ENCODE results near the gene OPCML.

OPCML gene

DNA sequence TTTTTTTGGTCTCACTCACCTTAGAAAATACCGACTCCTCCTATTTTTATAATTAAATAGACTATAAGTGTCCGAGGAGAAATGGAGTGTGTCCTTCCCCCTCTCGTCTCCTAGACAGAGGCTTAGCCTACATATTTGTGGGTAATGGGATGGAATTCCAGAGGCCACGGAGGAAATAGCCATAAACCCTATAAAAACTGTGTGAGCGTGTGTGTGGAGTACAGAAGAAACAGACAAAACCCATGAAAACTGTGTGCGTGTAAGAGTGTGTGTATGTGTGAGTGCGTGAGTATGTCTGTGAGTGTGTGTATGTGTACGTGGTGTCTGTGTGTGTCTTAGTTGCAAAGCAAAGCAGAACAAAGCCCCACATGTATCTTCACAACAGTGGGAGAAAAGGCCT lies 883.5 kb downstream of the OPCML start:
- Mint-ChIP-seq H3K27ac (no peak overlapping the region), H3K4me1 (ENCODE audit: low read depth) (no peaks in the 10 kb centered on the region), H3K27me3 (ENCODE audit: low read depth) (no peaks in the 10 kb centered on the region), H3K9me3 (no peaks in the 10 kb centered on the region), H3K36me3 (ENCODE audit: low read depth) (no peaks in the 10 kb centered on the region), H3K4me3 (no peak overlapping the region)
- DNase-seq (ENCODE audit: low spot score), result no peak

DNA sequence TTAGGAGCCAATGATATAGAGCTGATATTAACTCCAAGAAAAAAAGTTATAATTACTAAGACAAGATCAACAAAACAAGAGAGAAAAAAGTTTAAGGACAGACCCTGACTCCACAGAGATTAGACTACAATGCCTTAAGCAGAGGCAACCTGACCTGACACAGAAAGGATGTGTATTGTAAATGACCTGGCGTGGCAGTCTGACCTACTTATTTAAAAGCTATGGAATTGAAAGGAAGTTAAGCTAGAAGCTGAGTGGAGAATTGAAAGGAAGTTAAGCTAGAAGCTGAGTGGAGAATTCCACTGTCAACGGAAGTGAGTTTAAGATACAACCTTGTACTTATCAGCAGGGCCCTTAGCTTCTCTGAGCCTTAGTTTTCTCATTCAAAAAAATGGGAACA lies 885.4 kb downstream of the OPCML start:
- H3K4me3 Mint-ChIP-seq, result no peak overlapping the region
- no peaks in the 10 kb centered on the region for H3K4me1 Mint-ChIP-seq (ENCODE audit: low read depth)
- no peak overlapping the region for H3K27ac Mint-ChIP-seq
- no peak for DNase-seq (ENCODE audit: low spot score)
- no peaks in the 10 kb centered on the region for H3K27me3 Mint-ChIP-seq (ENCODE audit: low read depth)
- H3K36me3 Mint-ChIP-seq (ENCODE audit: low read depth), result no peaks in the 10 kb centered on the region
- no peaks in the 10 kb centered on the region for H3K9me3 Mint-ChIP-seq

DNA sequence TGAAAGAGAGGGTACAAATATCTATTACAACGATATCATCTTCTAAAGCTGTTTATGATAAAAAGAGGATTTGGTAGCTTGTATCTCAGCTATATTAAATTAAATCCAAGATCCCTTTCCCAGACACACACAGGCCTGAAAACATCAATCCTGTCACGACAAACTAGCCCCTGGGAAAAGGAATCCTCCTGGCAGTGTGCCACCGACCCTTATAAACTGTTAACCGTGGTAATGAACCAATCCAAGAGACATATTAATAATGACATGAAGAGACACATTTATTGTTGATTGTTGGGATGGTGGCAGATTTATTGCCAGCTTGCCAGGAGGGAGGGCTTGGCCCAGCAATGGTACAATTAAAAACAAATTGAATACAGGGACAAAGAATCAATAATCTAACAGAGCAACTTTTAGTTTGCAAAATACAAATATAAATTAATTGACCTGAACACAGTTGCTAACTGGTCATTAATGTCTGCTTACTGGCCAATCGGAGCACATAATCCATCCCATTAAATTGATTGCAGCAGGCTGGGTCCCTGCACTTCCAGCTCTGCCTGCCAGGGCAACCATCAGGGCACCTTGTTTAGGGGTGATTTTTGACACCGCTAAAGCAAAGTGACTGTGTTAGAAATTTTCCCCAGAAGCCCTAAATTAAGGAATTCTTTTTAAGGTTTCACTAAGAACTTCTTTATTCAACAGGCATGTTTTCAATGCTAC lies 887.6 kb downstream of the OPCML start:
- Mint-ChIP-seq H3K27ac (no peak overlapping the region), H3K4me3 (no peak overlapping the region), H3K36me3 (ENCODE audit: low read depth) (no peaks in the 10 kb centered on the region), H3K9me3 (no peaks in the 10 kb centered on the region), H3K4me1 (ENCODE audit: low read depth) (no peaks in the 10 kb centered on the region), H3K27me3 (ENCODE audit: low read depth) (no peaks in the 10 kb centered on the region)
- DNase-seq (ENCODE audit: low spot score), result no peak

DNA sequence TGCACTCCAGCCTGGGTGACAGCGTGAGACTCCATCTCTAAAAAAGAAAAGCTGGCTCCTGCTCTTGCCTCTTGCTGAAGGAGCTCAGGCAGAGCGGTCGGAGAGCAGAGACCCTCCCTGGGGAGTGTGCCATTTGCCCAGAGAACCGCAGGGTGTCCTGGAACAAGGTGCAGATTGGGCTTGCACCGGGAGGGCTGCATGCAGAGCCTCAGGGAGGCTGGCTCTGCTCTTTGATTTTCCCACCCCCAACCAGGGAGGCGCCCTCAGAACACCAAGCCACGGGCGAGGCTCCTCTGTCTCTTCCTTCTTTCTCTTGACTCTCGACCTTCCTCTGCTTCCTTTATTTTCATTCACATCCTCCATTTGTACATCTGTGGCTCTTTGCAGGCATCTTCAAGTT lies 889.1 kb downstream of the OPCML start:
- no peaks in the 10 kb centered on the region for H3K4me1 Mint-ChIP-seq (ENCODE audit: low read depth)
- H3K27ac Mint-ChIP-seq, result no peak overlapping the region
- H3K4me3 Mint-ChIP-seq, result no peak overlapping the region
- no peaks in the 10 kb centered on the region for H3K9me3 Mint-ChIP-seq
- H3K27me3 Mint-ChIP-seq (ENCODE audit: low read depth), result no peaks in the 10 kb centered on the region
- H3K36me3 Mint-ChIP-seq (ENCODE audit: low read depth), result no peaks in the 10 kb centered on the region
- no peak for DNase-seq (ENCODE audit: low spot score)

DNA sequence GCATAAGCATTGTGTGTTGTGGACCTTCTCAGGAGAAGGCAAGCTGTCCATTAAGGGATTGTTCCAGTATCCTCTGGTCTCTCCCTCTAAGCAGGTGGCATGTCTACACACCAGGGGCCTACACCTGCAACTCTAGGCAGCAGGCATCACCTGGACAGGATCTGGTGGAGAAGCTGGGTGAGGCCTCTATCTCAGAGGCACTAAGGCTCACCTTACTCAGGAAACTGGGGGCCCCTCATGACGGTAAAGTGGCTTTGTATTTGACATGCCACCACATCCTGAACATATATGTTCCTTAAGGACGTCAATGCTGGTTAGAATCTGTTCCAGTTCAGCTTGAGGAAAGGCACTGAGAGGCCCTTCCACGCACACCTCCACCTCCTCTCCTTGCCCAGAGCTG lies 891.3 kb downstream of the OPCML start:
- Mint-ChIP-seq H3K27ac (no peak overlapping the region), H3K4me3 (no peak overlapping the region)

DNA sequence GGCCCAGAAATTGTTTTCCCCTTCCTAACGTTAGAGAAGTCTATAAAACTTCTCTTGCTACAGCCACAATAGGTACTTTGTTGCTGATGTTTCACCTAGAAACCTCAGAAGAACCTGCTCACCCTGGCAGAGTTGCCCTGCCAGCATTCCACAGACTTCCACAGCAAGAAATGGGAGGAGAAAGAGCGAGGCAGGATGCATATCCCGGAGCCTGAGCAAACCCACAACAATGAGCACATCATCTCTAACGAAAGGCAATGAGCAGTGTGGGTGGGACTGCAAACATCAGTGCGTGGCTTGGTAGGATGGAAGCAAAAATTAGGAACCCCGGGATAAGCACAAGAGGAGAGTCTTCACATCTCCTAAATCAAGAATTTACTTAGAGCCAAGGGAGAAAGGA lies 892.3 kb downstream of the OPCML start:
- Mint-ChIP-seq H3K4me3 (no peak overlapping the region), H3K27ac (no peak overlapping the region), H3K27me3 (ENCODE audit: low read depth) (no peaks in the 10 kb centered on the region), H3K36me3 (ENCODE audit: low read depth) (no peaks in the 10 kb centered on the region), H3K4me1 (ENCODE audit: low read depth) (no peaks in the 10 kb centered on the region), H3K9me3 (no peaks in the 10 kb centered on the region)
- no peak for DNase-seq (ENCODE audit: low spot score)

More for the DNA sequence above, 891.3 kb downstream of the OPCML start:
- no peaks in the 10 kb centered on the region for H3K36me3 Mint-ChIP-seq (ENCODE audit: low read depth)
- DNase-seq (ENCODE audit: low spot score), result no peak
- H3K27me3 Mint-ChIP-seq (ENCODE audit: low read depth), result no peaks in the 10 kb centered on the region
- H3K9me3 Mint-ChIP-seq, result no peaks in the 10 kb centered on the region
- H3K4me1 Mint-ChIP-seq (ENCODE audit: low read depth), result no peaks in the 10 kb centered on the region

DNA sequence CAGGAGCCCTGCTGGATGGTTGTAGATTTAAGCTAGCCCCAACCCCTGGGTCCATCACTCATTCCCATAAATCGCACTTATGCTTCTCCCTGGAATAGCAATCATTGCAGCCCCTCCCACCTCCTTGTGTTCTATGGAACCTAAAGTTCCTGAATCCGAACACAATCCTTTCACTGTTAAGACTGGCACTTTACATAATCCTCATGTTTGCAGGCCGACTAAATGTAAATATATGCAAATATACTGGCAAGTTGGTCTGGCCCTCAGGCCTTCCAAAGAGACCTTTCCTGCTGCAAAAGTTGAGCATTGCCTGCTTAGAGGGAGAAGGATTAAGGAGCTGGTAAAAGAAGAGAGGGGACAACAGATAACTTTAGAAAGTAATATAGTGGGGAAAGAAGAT lies 892.9 kb downstream of the OPCML start:
- Mint-ChIP-seq H3K9me3 (peaks cover 4% of the 10 kb centered on the region), H3K27ac (no peak overlapping the region), H3K4me3 (no peak overlapping the region), H3K27me3 (ENCODE audit: low read depth) (no peaks in the 10 kb centered on the region), H3K4me1 (ENCODE audit: low read depth) (no peaks in the 10 kb centered on the region), H3K36me3 (ENCODE audit: low read depth) (no peaks in the 10 kb centered on the region)
- no peak for DNase-seq (ENCODE audit: low spot score)

- DNase-seq (ENCODE audit: low spot score), result no peak
- H3K4me3 Mint-ChIP-seq, result no peak overlapping the region
- H3K4me1 Mint-ChIP-seq (ENCODE audit: low read depth), result no peaks in the 10 kb centered on the region
- no peaks in the 10 kb centered on the region for H3K36me3 Mint-ChIP-seq (ENCODE audit: low read depth)
- peaks cover 5% of the 10 kb centered on the region for H3K9me3 Mint-ChIP-seq
- H3K27ac Mint-ChIP-seq, result no peak overlapping the region
- H3K27me3 Mint-ChIP-seq (ENCODE audit: low read depth), result no peaks in the 10 kb centered on the region
Measured at GRCh38 chr11:132638423-132638822, 893.9 kb downstream of the OPCML start.

- H3K27me3 Mint-ChIP-seq (ENCODE audit: low read depth), result no peaks in the 10 kb centered on the region
- no peak for DNase-seq (ENCODE audit: low spot score)
- H3K9me3 Mint-ChIP-seq, result peaks cover 5% of the 10 kb centered on the region
- H3K4me1 Mint-ChIP-seq (ENCODE audit: low read depth), result no peaks in the 10 kb centered on the region
- no peaks in the 10 kb centered on the region for H3K36me3 Mint-ChIP-seq (ENCODE audit: low read depth)
- no peak overlapping the region for H3K4me3 Mint-ChIP-seq
- no peak overlapping the region for H3K27ac Mint-ChIP-seq
Measured at GRCh38 chr11:132636523-132636922, 895.8 kb downstream of the OPCML start.

DNA sequence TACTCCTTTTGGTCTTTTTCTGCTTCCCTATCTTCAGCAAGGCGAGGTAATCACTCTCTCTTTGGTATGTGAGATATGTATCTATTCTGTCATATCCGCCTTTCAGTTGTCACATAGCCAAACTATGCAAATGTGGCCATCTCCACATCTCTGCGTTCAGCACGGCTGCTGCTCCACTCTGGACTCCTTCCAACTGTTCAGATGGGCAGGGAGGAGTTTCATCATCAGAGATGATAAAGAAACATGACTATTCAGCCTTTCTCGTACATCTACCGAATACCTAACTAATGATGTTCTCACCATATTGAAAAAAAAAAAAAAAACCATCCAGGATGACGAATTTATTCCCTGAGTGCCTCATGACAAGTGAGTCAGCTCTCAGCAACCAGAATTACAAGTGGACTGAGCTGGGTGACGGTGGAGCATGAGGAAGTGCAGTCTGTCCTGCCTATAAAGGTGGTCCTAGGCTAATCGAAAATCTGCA lies 899.6 kb downstream of the OPCML start:
- Mint-ChIP-seq H3K9me3 (peaks cover 19% of the 10 kb centered on the region), H3K36me3 (ENCODE audit: low read depth) (no peaks in the 10 kb centered on the region), H3K27me3 (ENCODE audit: low read depth) (no peaks in the 10 kb centered on the region), H3K4me3 (no peak overlapping the region), H3K4me1 (ENCODE audit: low read depth) (no peaks in the 10 kb centered on the region), H3K27ac (no peak overlapping the region)
- no peak for DNase-seq (ENCODE audit: low spot score)

DNA sequence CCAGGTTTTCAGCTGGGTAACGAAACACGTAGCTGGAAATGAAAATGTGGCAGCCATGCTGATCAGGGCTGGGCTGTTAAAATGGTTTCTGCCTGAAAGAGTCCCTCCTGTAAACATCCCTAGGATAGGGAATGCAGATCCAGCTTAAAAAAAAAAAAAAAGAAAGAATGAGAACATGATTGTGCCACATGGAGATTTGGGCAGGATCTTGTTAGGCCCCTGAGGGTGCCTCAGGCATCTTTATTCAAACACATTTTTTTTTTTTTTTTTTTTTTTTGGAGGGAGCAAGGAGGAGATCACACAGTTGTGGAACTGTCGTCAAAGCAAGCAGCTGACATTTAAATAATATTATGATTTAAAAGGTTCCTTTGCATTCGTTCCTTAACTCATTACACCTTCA lies 900.3 kb downstream of the OPCML start:
- Mint-ChIP-seq H3K36me3 (ENCODE audit: low read depth) (no peaks in the 10 kb centered on the region), H3K9me3 (peaks cover 22% of the 10 kb centered on the region), H3K27ac (no peak overlapping the region), H3K27me3 (ENCODE audit: low read depth) (no peaks in the 10 kb centered on the region), H3K4me3 (no peak overlapping the region), H3K4me1 (ENCODE audit: low read depth) (no peaks in the 10 kb centered on the region)
- DNase-seq (ENCODE audit: low spot score), result no peak

- H3K36me3 Mint-ChIP-seq (ENCODE audit: low read depth), result no peaks in the 10 kb centered on the region
Measured at GRCh38 chr11:132627981-132628380, 904.3 kb downstream of the OPCML start.

DNA sequence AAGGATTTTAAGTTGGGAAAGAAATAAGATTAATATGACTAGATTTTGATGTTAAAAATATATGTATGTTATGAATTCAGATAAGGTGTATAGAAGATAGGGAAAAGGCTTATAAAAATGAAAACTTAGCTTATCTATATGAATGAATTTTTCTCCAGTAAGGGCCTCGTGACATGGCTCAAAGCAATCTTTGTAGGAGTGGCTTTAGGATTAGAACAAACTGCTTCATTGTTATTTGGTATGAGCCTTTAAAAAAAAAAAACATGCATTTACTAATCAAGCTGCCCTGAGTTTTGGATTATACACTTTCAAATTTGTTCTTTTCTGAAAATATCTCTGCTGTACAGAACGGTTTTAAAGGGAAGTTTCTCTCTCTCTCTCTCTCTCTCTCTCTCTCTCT lies 905.9 kb downstream of the OPCML start:
- Mint-ChIP-seq H3K9me3 (peaks cover 17% of the 10 kb centered on the region), H3K4me1 (ENCODE audit: low read depth) (no peaks in the 10 kb centered on the region), H3K36me3 (ENCODE audit: low read depth) (no peaks in the 10 kb centered on the region), H3K4me3 (no peak overlapping the region), H3K27me3 (ENCODE audit: low read depth) (no peaks in the 10 kb centered on the region), H3K27ac (no peak overlapping the region)
- DNase-seq (ENCODE audit: low spot score), result no peak

More at GRCh38 chr11:132627981-132628380, 904.3 kb downstream of the OPCML start:
- Mint-ChIP-seq H3K4me3 (no peak overlapping the region), H3K4me1 (ENCODE audit: low read depth) (no peaks in the 10 kb centered on the region), H3K27me3 (ENCODE audit: low read depth) (no peaks in the 10 kb centered on the region), H3K27ac (no peak overlapping the region), H3K9me3 (peaks cover 17% of the 10 kb centered on the region)
- DNase-seq (ENCODE audit: low spot score), result no peak

DNA sequence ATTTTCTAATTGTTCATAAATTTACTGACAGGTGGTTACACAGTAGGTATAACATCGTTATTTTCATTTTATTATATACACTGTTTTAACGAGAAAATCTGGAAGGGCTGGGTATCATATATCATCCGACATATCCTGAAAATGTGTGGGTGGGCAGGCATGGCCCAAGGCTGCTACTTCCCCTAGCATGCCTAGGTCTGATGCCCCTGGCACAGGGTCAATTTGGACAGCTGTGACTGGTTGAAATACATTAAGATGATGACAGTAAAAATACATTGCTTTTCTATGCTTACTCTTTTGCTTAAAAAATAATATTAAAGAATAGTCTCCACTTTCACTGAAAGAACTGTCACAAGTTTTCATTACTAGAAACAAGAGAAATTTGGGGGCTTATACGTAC lies 908.8 kb downstream of the OPCML start:
- no peaks in the 10 kb centered on the region for H3K36me3 Mint-ChIP-seq (ENCODE audit: low read depth)
- DNase-seq (ENCODE audit: low spot score), result no peak
- H3K27ac Mint-ChIP-seq, result no peak overlapping the region
- no peak overlapping the region for H3K4me3 Mint-ChIP-seq
- H3K9me3 Mint-ChIP-seq, result peaks cover 15% of the 10 kb centered on the region
- H3K4me1 Mint-ChIP-seq (ENCODE audit: low read depth), result no peaks in the 10 kb centered on the region
- H3K27me3 Mint-ChIP-seq (ENCODE audit: low read depth), result no peaks in the 10 kb centered on the region

DNA sequence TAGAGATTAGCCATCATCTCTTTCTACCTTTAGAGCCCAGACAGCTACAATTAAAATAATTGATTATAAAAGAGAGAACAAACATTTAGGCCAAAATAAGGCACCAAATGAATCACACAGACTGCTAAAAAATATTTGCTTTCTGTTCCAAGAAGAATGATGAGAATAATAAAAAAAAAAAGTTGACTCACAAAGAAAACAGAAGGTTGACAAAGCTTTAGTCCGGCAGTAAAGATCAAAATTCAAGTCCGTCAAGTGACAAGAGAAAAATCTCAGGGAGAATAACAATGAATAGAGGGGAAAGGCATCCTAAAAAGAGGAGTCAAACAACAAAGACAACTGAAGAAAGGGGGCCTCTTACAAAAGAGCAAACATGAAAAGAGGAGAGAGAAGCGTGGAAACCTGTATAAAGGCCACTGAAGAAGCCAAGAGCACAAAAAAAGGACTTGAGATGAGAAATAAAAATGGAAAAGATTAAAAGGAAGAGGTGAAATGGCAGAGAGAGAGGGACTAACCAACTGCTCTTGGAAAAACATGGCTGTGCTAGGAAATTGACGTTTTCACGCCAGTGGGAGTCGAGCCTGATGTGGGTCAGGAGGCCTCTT lies 910.2 kb downstream of the OPCML start:
- Mint-ChIP-seq H3K36me3 (ENCODE audit: low read depth) (no peaks in the 10 kb centered on the region), H3K9me3 (peaks cover 16% of the 10 kb centered on the region), H3K4me3 (no peak overlapping the region), H3K4me1 (ENCODE audit: low read depth) (no peaks in the 10 kb centered on the region), H3K27ac (no peak overlapping the region), H3K27me3 (ENCODE audit: low read depth) (no peaks in the 10 kb centered on the region)
- DNase-seq (ENCODE audit: low spot score), result no peak
